ENCODE results near the gene TTC33. TPM values are rescaled to one million over a fixed set of nuclear protein-coding genes. Genes with fewer than 3 reads are reported as not detected.
A peak's percentile ranks its signal among the peaks of the same experiment; 100 is the strongest.

Gene TTC33
- total and polyA plus RNA-seq, 2 of the 13 experiments (the other 11 are each of a cell fraction or from before 2014, with no cell fraction given), result 4.5 to 20.0 TPM

DNA sequence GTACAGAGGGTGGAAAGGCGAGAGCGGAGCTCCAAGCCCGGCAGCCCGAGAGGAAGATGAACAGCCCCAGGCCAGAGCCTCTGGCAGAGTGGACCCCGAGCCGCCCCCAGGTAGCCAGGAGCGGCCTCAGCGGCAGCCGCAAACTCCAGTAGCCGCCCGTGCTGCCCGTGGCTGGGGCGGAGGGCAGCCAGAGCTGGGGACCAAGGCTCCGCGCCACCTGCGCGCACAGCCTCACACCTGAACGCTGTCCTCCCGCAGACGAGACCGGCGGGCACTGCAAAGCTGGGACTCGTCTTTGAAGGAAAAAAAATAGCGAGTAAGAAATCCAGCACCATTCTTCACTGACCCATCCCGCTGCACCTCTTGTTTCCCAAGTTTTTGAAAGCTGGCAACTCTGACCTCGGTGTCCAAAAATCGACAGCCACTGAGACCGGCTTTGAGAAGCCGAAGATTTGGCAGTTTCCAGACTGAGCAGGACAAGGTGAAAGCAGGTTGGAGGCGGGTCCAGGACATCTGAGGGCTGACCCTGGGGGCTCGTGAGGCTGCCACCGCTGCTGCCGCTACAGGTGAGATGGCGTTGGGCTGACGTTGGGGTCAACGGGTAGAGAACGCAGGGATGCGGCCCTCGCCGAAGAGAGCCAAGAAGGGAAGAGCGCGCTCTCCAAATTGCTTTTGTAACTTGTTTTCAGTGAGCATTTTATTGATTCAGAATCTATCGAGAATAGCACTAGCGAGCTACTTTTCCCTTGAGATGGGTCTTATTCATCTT, 75.7 kb downstream of the TTC33 start, which contains the start of gene PTGER4 (continued):
- TF ChIP-seq, protein P1, sequence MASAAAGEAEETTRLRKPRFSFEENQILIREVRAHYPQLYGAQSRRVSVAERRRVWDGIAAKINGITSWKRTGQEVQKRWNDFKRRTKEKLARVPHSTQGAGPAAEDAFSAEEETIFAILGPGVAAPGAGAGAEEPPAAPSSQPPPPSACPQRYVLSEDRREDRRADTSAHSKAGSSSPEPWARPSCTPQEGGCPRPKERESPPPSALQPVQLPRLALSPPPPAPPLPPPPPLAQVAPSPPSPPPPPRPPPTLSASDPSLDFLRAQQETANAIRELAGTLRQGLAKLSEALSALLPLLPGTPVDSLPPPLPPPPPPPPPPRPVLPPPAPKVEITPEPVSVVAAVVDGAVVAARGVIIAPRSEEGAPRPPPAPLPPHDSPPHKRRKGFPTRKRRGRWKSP (CRISPR knock-in tag; IDR thresholded peaks at IDR 0.05), result 0 out of 2 replicates have a peak, but pooled peaks have one; percentile 35
- TF ChIP-seq MTA3 (CRISPR knock-in tag; IDR thresholded peaks at IDR 0.05) (no peak), ZFY (CRISPR knock-in tag; IDR thresholded peaks at IDR 0.05) (0 out of 2 replicates have a peak, but pooled peaks have one; percentile 20), ZNF20 (CRISPR knock-in tag; IDR thresholded peaks at IDR 0.05) (no peak), ZFP90 (CRISPR knock-in tag; IDR thresholded peaks at IDR 0.05; ENCODE audit: borderline replicate concordance) (0 out of 2 replicates have a peak, but pooled peaks have one; percentile 28), ZNF501 (CRISPR knock-in tag; IDR thresholded peaks at IDR 0.05) (peak; percentile 83), CBX5 (CRISPR knock-in tag; IDR thresholded peaks at IDR 0.05; ENCODE audit: borderline replicate concordance) (no peak)

DNA sequence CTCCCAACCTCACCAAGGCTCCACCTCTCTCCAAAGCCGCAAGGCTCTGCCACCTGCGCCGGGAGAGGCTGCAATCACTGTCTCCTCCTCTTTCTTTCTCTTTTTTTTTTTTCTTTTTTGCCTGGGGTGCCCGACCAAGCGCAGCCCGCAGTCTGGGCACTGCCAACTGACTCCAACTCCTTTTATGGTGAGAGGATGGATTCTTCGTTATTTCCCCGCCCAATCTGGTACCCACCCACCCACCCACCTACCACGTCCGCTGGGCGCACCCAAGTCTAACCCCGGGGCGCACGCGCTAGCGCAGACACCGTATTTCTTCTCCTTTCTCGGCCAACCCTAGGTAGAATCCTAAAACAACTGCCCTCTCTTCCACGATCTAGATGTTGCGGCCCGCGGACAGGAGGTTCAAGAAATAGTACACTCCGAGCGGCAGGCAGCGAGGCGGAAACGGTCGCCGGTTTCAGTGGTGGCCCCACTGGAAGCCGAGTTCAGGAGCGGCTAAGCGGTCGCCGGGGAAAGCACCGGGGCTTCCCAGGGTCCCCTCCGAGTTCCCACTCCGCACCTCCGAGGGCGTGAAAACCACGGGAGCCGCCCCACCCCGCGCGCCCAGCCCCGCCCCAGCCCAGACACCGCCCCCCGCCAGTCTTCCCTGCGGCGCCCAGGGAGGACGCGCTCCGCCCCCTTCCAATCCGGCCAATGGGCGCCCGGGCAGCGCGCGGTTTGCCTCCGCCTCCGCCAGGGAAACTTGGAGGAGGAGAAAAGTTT, 76.4 kb downstream of the TTC33 start:
- 2% methylated on average over 13 of the region's 60 CpGs for WGBS (ENCODE audit: low lambda C conversion rate)
- in situ Hi-C loops (cut with HindIII; ENCODE audit: extremely low pct_ligation_motif_present, low pct_unique_long_range_greater_than_20kb), result loop anchor here (25.0 kb wide), 1 partner anchor 1092 kb away; no protein-coding TSS in a partner anchor
- Histone ChIP-seq H3K79me2 (ENCODE audit: insufficient read depth, low read length) (no peaks in the 10 kb centered on the region), H3K4me2 (ENCODE audit: low read depth, low read length) (peak overlapping the region; percentile 86), H4K20me1 (ENCODE audit: insufficient read depth, low read length) (no peaks in the 10 kb centered on the region), H3K4me1 (ENCODE audit: insufficient read depth, low read length) (peaks cover 12% of the 10 kb centered on the region; the same call in 1 of the 2 replicates), H2AFZ (ENCODE audit: low read length) (peak overlapping the region; percentile 42), H3K36me3 (replicated peaks in 1 of 2; ENCODE audit: control insufficient read depth in 1 of 2, insufficient read depth in 2 of 2, low read length in 2 of 2) (no peaks in the 10 kb centered on the region), H3K27me3 (ENCODE audit: control insufficient read depth in 1 of 2, insufficient read depth in 2 of 2, low read length in 2 of 2) (peaks cover 1 to 7% of the 10 kb centered on the region in 2 experiments; a peak in 2 of 5 replicates), H3K4me3 (replicated peaks in 1 of 3; ENCODE audit: insufficient read depth in 1 of 3, low read depth in 2 of 3, low read length in 3 of 3) (peak overlapping the region; percentile 61 to 75 (median 64)), H3K27ac (ENCODE audit: extremely low read length, insufficient read depth, low read length) (no peak overlapping the region), H3K9me3 (ENCODE audit: low read length) (no peaks in the 10 kb centered on the region), H3K9ac (ENCODE audit: insufficient read depth, low read depth, low read length) (no peak overlapping the region)
- intact Hi-C loops (cut with micrococcal nuclease; ENCODE audit: unreplicated experiment), result no loop called here
- POLR2A ChIA-PET, result no interaction called here
- DNase-seq (ENCODE audit: low spot score) (peak; percentile 32), FAIRE-seq (no peak), ATAC-seq (peak; percentile 98)
- no TSS peak for BruUV-seq (replicated peaks)
- CTCF ChIA-PET (ENCODE audit: low intra/inter-chr PET ratio, low total read pairs), result no interaction called here
- TF ChIP-seq ZNF263 (CRISPR knock-in tag; IDR thresholded peaks at IDR 0.05) (0 out of 2 replicates have a peak, but pooled peaks have one; percentile 56), ZSCAN29 (CRISPR knock-in tag; conservative IDR thresholded peaks at IDR 0.05) (no peak), ZNF557 (CRISPR knock-in tag; IDR thresholded peaks at IDR 0.05) (no peak), YEATS4 (CRISPR knock-in tag; IDR thresholded peaks at IDR 0.05; ENCODE audit: borderline replicate concordance) (no peak), NFYC (CRISPR knock-in tag; IDR thresholded peaks at IDR 0.05) (peak; percentile 54), U2AF2 (IDR thresholded peaks at IDR 0.05; ENCODE audit: low read depth, low read length) (0 out of 2 replicates have a peak, but pooled peaks have one; percentile 42), ZNF10 (CRISPR knock-in tag; IDR thresholded peaks at IDR 0.05; ENCODE audit: borderline replicate concordance, low read depth) (no peak), SP4 (CRISPR knock-in tag; IDR thresholded peaks at IDR 0.05) (peak; percentile 62; the same call in 1 of the 2 replicates), MTA1 (CRISPR knock-in tag; IDR thresholded peaks at IDR 0.05; ENCODE audit: borderline replicate concordance) (no peak), HOXA3 (CRISPR knock-in tag; IDR thresholded peaks at IDR 0.05) (no peak), CENPT (CRISPR knock-in tag; IDR thresholded peaks at IDR 0.05; ENCODE audit: low read depth) (no peak), ZNF777 (CRISPR knock-in tag; IDR thresholded peaks at IDR 0.05) (peak; percentile 74), TBX2 (CRISPR knock-in tag; IDR thresholded peaks at IDR 0.05; ENCODE audit: borderline replicate concordance) (no peak)
- TF ChIP-seq, protein P2, sequence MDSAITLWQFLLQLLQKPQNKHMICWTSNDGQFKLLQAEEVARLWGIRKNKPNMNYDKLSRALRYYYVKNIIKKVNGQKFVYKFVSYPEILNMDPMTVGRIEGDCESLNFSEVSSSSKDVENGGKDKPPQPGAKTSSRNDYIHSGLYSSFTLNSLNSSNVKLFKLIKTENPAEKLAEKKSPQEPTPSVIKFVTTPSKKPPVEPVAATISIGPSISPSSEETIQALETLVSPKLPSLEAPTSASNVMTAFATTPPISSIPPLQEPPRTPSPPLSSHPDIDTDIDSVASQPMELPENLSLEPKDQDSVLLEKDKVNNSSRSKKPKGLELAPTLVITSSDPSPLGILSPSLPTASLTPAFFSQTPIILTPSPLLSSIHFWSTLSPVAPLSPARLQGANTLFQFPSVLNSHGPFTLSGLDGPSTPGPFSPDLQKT (CRISPR knock-in tag; IDR thresholded peaks at IDR 0.05; ENCODE audit: borderline replicate concordance), result no peak
